Endothelial cell of umbilical vein (primary cell): ENCODE results near the gene OR11L1. TPM values are rescaled to one million over a fixed set of nuclear protein-coding genes. Genes with fewer than 3 reads are reported as not detected.

Source experiments
- BruUV-seq: library from RNA; stranded (reverse); fragments of 400-500 nt; replicated peaks from 2 replicates; lab custom pipeline; 2021; lab: Mats Ljungman, UMichigan
- CTCF ChIA-PET: fragments of 300-600, 350-600 bp; sonication (Branson Sonifier 250); formaldehyde crosslinking; loops from one replicate; lab custom pipeline; 2021; ENCODE audit warnings: antibody characterized with exemption, inconsistent platforms; lab: Charles Lee
- POLR2A ChIA-PET: fragments of 300-600, 350-600 bp; sonication (Branson Sonifier 250); formaldehyde crosslinking; loops from one replicate; lab custom pipeline; 2021; ENCODE audit warnings: antibody characterized with exemption, inconsistent platforms; lab: Charles Lee
- DNase-seq: peaks from one replicate; pipeline ENCODE4 v3.0.0-alpha.2; 2011; ENCODE audit warnings: low read depth, low spot score
- FAIRE-seq: peaks from 2 replicates; lab custom pipeline; 2011; peaks lifted over from hg19 to GRCh38; lab: Jason Lieb, UNC
- H2AFZ ChIP-seq: 2 replicates; pipeline ENCODE4 v1.6.0; 2012; ENCODE audit warnings: low read depth, low read length, control low read depth, inconsistent platforms
- H3K27ac ChIP-seq: 2 replicates; pipeline ENCODE4 v1.5.1; 2011; ENCODE audit warnings: low read depth, mild to moderate bottlenecking, control low read depth, low read length, moderate library complexity; ENCODE audit not compliant: insufficient read depth
- H3K27me3 ChIP-seq, 2 experiments: 2 replicates each; pipeline versions ENCODE4 v1.6.0 to v1.6.1; 2011; ENCODE audit warnings: low read length in 2 of 2, mixed read lengths in 1 of 2; ENCODE audit not compliant: control insufficient read depth in 2 of 2, insufficient read depth in 2 of 2
- H3K36me3 ChIP-seq, 2 experiments: 2 replicates in 1 of 2; 3 replicates in 1 of 2; pipeline ENCODE4 v1.5.1; 2011; ENCODE audit warnings: low read length in 2 of 2, mild to moderate bottlenecking in 1 of 2, moderate library complexity in 1 of 2; ENCODE audit not compliant: control insufficient read depth in 2 of 2, insufficient read depth in 2 of 2; ENCODE audit errors: extremely low read depth in 1 of 2
- H3K4me1 ChIP-seq: 3 replicates; pipeline ENCODE4 v1.5.1; 2011; ENCODE audit warnings: mild to moderate bottlenecking, low read length; ENCODE audit not compliant: control insufficient read depth, insufficient read depth; ENCODE audit errors: extremely low read depth
- H3K4me2 ChIP-seq: 2 replicates; pipeline ENCODE4 v1.6.1; 2011; ENCODE audit warnings: low read length, control low read depth, mixed read lengths; ENCODE audit not compliant: insufficient read depth
- H3K4me3 ChIP-seq, 3 experiments: fragments of 200-600 bp in 1 of 3; sonication (generic), shearing (Covaris generic) in 1 of 3; replicated peaks in 1 of 3; 2 replicates each; pipeline ENCODE4 v1.5.1; 2011 to 2016; ENCODE audit warnings: control low read depth in 3 of 3, low read length in 3 of 3, mild to moderate bottlenecking in 2 of 3, inconsistent platforms in 1 of 3, low read depth in 1 of 3, moderate library complexity in 1 of 3; ENCODE audit not compliant: insufficient read depth in 1 of 3
- H3K79me2 ChIP-seq: 2 replicates; pipeline ENCODE4 v1.6.0; 2012; ENCODE audit warnings: low read length, inconsistent platforms; ENCODE audit not compliant: control insufficient read depth, insufficient read depth
- H3K9ac ChIP-seq: replicated peaks from 2 replicates; pipeline ENCODE3; 2011; ENCODE audit warnings: low read length, control low read depth; ENCODE audit not compliant: insufficient read depth; ENCODE audit errors: extremely low read depth
- H3K9me1 ChIP-seq: replicated peaks from 3 replicates; pipeline ENCODE4 v1.6.0; 2011; ENCODE audit warnings: mild to moderate bottlenecking, low read length; ENCODE audit not compliant: control insufficient read depth, insufficient read depth; ENCODE audit errors: extremely low read depth
- H3K9me3 ChIP-seq: replicated peaks from 2 replicates; pipeline ENCODE4 v1.5.1; 2012; ENCODE audit warnings: low read length, inconsistent platforms; ENCODE audit not compliant: control insufficient read depth, insufficient read depth
- H4K20me1 ChIP-seq: replicated peaks from 2 replicates; pipeline ENCODE3; 2011; ENCODE audit warnings: mild to moderate bottlenecking, low read length; ENCODE audit not compliant: control insufficient read depth, insufficient read depth; ENCODE audit errors: extremely low read depth
- CTCF ChIP-seq, 2 donors: IDR thresholded peaks; 1 replicate in 1 of 2; 2 replicates in 1 of 2; pipeline ENCODE4 v1.5.1; 2011; ENCODE audit warnings: low read length in 2 of 2, mild to moderate bottlenecking in 2 of 2, moderate library complexity in 2 of 2, control low read depth in 1 of 2, inconsistent platforms in 1 of 2, low read depth in 1 of 2; ENCODE audit not compliant: insufficient read depth in 1 of 2; ENCODE audit errors: extremely low read depth in 1 of 2
- EZH2 ChIP-seq: IDR thresholded peaks from 2 replicates; pipeline ENCODE4 v1.6.1; 2012; ENCODE audit warnings: borderline replicate concordance, low read depth, mild to moderate bottlenecking, moderate library complexity, low read length, inconsistent platforms; ENCODE audit not compliant: severe bottlenecking
- FOS ChIP-seq: IDR thresholded peaks from 2 replicates; pipeline ENCODE4 v1.6.1; 2011; ENCODE audit warnings: mild to moderate bottlenecking, low read length, moderate library complexity, borderline replicate concordance; ENCODE audit not compliant: insufficient read depth
- JUN ChIP-seq: IDR thresholded peaks from 2 replicates; pipeline ENCODE4 v1.6.1; 2011; ENCODE audit warnings: borderline replicate concordance, low read depth; ENCODE audit not compliant: insufficient read length, insufficient read depth
- MAX ChIP-seq: IDR thresholded peaks from 2 replicates; pipeline ENCODE4 v1.6.1; 2011; ENCODE audit not compliant: insufficient read depth, insufficient read length
- MYC ChIP-seq: IDR thresholded peaks from one replicate; pipeline ENCODE4 v1.6.1; 2011; ENCODE audit warnings: mild to moderate bottlenecking, low read depth, low read length
- POLR2A ChIP-seq: IDR thresholded peaks from 2 replicates; pipeline ENCODE4 v1.6.1; 2012; ENCODE audit warnings: low read depth, mild to moderate bottlenecking, control low read depth, low read length
- POLR2AphosphoS5 ChIP-seq: IDR thresholded peaks from 2 replicates; pipeline ENCODE4 v1.6.1; 2012; ENCODE audit warnings: low read depth, mild to moderate bottlenecking, control low read depth, low read length, moderate library complexity; ENCODE audit not compliant: insufficient read depth
- dilution Hi-C: fragments of 300-500 bp; cut with MboI; formaldehyde crosslinking; loops from one replicate; pipeline ENCODE4 v1.15.0; 2019; ENCODE audit warnings: low sequenced_read_pairs; ENCODE audit not compliant: extremely low pct_ligation_motif_present
- intact Hi-C: fragments of 100-400 bp; cut with micrococcal nuclease; formaldehyde crosslinking; loops from one replicate; pipeline ENCODE4 v1.10.0; 2022
- polyA plus RNA-seq, 4 experiments: library from polyadenylated mRNA; depleted of rRNA in 3 of 4; stranded (reverse) in 3 of 4; unstranded in 1 of 4; fragments of >200 nt; gene quantifications; 2 replicates each; pipeline versions ENCODE4 v1.2.1 to v1.2.3, GENCODE V29; 2011 to 2012; ENCODE audit warnings: missing spikeins in 1 of 4
- total RNA-seq: library from RNA; stranded (reverse); gene quantifications from 2 replicates; pipeline ENCODE4 v1.2.3, GENCODE V29; 2021

The OR11L1 gene
- total and polyA plus RNA-seq, 2 donors (not counting 3 experiments of a cell fraction or from before 2014, with no cell fraction given): not detected

- no peak overlapping the region for H3K4me3 ChIP-seq
- DNase-seq (no peak), FAIRE-seq (no peak)
- H3K36me3 ChIP-seq: no peaks in the 10 kb centered on the region
- no peaks in the 10 kb centered on the region for H3K79me2 ChIP-seq
- dilution Hi-C loops (no loop called here), intact Hi-C loops (no loop called here)
- POLR2A ChIA-PET: no interaction called here
- no peaks in the 10 kb centered on the region for H3K9me1 ChIP-seq
- H4K20me1 ChIP-seq: no peaks in the 10 kb centered on the region
- CTCF ChIA-PET: no interaction called here
- peaks cover 2% of the 10 kb centered on the region for H3K9me3 ChIP-seq
- H3K4me2 ChIP-seq: no peak overlapping the region
- BruUV-seq: no TSS peak
- H3K4me1 ChIP-seq: no peaks in the 10 kb centered on the region
- no peak overlapping the region for H2AFZ ChIP-seq
- H3K27ac ChIP-seq: no peak overlapping the region
- H3K9ac ChIP-seq: no peak overlapping the region
- H3K27me3 ChIP-seq: no peaks in the 10 kb centered on the region
- TF ChIP-seq CTCF (IDR thresholded peaks at IDR 0.05; ENCODE audit: extremely low read depth in 1 of 2, insufficient read depth in 1 of 2, low read depth in 1 of 2, low read length in 2 of 2) (no peak), POLR2A (no peak), FOS (no peak), MYC (no peak), JUN (no peak), EZH2 (no peak), MAX (no peak), POLR2AphosphoS5 (no peak)
Measured at GRCh38 chr1:247865416-247865815, 23.7 kb upstream of the OR11L1 start.
